GM12864 (cell line): ENCODE results near the gene GTF3C4.
A peak's percentile ranks its signal among the peaks of the same experiment; 100 is the strongest.

Experiments
- DNase-seq: peaks from one replicate; pipeline ENCODE4 v3.0.0-alpha.2; 2011; ENCODE audit warnings: low read depth
- H3K4me3 ChIP-seq: 2 replicates; pipeline ENCODE4 v1.5.1; 2011; ENCODE audit warnings: mild to moderate bottlenecking, low read depth, low read length, control low read depth
- CTCF ChIP-seq: IDR thresholded peaks from 2 replicates; pipeline ENCODE4 v1.5.1; 2011; ENCODE audit warnings: low read depth, mild to moderate bottlenecking, moderate library complexity, low read length, control low read depth, inconsistent platforms; ENCODE audit errors: missing control alignments

GTF3C4 gene

GRCh38 chr9:132673355-132673754 is 3.1 kb downstream of the GTF3C4 start:
- TF ChIP-seq CTCF: peak; percentile 21
- no peak for DNase-seq
- no peak overlapping the region for H3K4me3 ChIP-seq

GRCh38 chr9:132674485-132674884 is 4.2 kb downstream of the GTF3C4 start:
- TF ChIP-seq CTCF: no peak

GRCh38 chr9:132677976-132678375 is 7.7 kb downstream of the GTF3C4 start:
- DNase-seq: no peak
- H3K4me3 ChIP-seq: no peak overlapping the region
- TF ChIP-seq CTCF: no peak

More at GRCh38 chr9:132674485-132674884, 4.2 kb downstream of the GTF3C4 start:
- no peak overlapping the region for H3K4me3 ChIP-seq
- DNase-seq: no peak

GRCh38 chr9:132679946-132680625 is 9.8 kb downstream of the GTF3C4 start:
- H3K4me3 ChIP-seq: no peak overlapping the region
- DNase-seq: no peak
- no peak for TF ChIP-seq CTCF

GRCh38 chr9:132681561-132681960 is 11.3 kb downstream of the GTF3C4 start:
- TF ChIP-seq CTCF: no peak
- no peak for DNase-seq
- no peak overlapping the region for H3K4me3 ChIP-seq

- no peak overlapping the region for H3K4me3 ChIP-seq
- no peak for TF ChIP-seq CTCF
- DNase-seq: no peak
Observed at GRCh38 chr9:132683873-132684272, 13.6 kb downstream of the GTF3C4 start.

GRCh38 chr9:132690696-132691095 is 20.4 kb downstream of the GTF3C4 start:
- no peak overlapping the region for H3K4me3 ChIP-seq
- TF ChIP-seq CTCF: no peak
- DNase-seq: no peak
